SKM-1 (cell line): ENCODE measurements around the gene RGS6.

Experiments used
- DNase-seq: peaks from one replicate; lab custom pipeline; 2025; ENCODE audit not compliant: unreplicated experiment; lab: John Stamatoyannopoulos, UW

Gene RGS6

DNA sequence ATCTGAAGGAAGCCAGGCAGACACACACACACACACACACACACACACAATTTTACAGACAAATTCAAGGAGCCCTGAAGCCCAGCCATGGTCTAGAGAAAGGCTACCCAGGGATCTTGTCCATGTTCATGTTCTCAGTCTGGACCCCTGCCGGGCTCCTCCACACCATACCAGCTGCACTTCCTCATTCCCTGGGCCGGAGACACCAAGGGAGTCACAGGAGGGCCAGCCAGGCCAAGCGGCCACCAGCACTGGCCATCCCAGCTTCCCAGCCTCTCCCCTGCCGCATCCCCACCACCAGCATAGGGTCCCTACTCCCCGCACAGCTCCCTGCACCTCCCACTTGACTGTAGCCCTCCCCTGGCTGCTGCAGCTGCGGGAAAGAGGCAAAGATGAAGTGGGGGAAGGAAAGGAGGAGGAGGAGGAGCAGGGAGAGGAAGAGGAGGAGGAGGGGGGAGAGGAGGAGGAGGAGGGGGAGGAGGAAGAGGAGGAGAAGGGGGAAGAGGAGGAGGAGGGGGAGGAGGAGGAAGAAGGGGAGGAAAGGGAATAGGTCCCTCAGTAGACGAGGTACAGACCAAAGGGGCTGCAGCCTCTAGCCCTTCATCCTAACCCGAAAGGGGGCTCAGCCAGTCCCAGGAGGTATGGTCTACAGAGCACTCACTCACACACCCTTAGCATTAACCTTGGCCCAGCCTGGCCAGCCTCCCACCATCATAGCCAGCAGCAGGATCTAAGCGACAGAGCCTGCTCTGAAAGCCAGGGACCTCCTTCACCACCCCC lies 668.5 kb downstream of the RGS6 start:
- no peak for DNase-seq

DNA sequence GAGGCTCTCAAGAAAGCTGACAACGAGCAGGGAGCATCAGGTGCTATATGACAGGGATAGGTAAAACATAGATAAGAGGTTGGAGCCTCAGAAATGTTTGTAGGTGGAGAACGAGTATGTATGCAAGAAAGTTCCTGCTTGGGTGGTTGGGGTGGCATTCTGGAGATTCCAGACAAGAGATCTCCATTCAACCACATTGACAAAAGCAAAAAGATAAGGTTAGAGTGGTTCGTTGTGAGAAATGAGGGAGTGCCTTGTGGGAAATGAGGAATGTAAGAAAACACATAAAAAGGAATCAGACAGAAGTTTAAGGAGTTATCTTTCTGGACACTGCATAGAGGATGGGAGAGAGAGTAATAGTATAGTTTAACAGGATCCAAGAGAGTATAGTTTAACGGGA lies 671.4 kb downstream of the RGS6 start:
- DNase-seq = no peak

- DNase-seq = no peak
Observed at GRCh38 chr14:72604133-72604532, 671.9 kb downstream of the RGS6 start.

GRCh38 chr14:72605096-72605920 lies 673.1 kb downstream of the RGS6 start:
- DNase-seq = no peak

- no peak for DNase-seq
Observed at GRCh38 chr14:72605921-72606220, 673.6 kb downstream of the RGS6 start.

DNA sequence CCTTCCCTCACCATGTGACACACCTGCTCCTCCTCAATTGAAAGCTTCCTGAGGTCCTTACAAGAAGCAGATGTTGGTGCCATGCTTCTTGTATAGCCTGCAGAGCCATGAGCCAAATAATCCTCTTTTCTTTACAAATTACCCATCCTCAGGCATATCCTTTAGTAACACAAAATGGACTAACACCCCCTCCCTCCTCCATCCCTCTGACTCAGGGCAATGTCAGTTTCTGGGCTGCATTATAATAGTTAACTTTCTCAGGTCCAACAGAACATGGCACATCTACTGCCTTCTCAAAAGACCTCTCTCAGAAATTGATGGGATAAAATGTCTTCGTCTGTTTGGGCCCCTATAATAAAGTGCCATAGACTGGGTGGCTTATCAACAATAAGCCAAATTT lies 674.6 kb downstream of the RGS6 start:
- no peak for DNase-seq

DNA sequence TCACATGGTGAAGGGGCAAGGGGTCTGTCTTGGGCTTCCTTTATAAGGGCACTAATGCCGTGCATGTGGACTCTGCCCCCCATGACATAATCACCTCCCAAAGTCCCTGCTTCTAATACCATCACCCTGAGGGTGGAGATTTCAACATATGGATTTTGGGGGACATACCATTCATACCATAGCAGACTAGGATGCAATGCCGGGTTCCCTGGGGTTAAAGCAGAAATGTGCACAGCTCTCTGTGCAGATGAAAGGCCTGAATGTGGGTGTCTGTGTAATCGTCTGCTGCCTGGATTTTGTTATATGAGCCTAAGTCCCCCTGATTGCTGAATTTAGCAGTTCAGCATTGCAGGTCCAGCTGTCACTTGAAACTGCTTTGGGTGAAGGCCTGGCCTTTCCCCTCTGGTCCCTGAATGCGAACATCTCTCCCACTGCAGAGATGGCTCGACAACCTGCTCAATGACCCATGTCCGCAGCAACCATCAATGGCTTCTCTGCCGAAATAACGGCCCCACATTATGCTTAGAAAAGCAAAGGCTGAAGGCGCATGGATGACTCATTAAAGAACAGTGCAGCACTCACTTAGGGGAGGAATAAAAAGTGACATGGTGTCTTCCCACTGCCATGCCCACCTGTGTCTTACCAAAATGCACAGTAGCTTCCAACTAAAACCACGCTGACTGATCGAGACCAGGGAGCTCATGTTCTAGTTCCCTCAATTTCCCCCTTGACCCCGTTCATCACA lies 675.3 kb downstream of the RGS6 start:
- no peak for DNase-seq

DNA sequence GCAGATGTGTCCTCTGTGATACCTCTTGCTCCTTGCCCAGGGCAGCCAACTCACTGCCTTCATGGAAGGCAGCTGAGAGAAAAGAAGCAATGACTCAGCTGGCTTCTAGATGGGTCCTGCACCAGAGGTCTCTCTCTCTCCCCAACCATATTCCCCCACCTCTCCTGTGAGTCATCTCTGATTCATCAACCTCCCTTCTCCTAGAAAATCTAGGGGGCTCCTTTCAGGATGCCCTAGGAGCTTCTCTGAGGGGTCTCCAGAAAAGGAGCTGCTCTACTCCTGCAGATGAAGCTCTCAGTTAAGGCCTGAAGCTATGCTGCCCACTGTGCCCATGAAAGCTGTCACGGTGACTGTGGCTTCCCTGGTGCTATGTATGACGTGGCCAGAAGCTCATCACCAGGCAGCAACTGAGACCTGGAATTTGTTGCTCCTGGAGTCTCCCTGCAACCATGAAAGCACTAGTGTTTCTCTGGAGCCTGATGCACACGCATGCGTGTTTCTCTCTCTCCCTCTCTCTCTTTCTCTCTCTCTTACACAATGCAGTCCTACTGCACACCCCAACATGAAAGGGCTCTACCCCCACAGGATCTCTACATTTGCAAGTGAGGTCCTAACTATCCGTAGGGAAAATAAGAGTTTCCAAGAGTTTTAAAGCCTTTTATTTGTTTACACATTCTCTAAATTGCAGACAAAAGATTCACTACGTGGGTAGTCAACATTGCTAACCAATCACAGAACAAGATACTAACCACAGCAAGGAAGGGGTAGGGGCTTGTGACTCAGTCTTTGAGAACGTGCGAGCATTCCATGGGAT lies 676.4 kb downstream of the RGS6 start:
- DNase-seq = no peak

- DNase-seq = no peak
Observed at GRCh38 chr14:72609205-72609916, 677.1 kb downstream of the RGS6 start.

- no peak for DNase-seq
Observed at GRCh38 chr14:72610096-72610830, 678.0 kb downstream of the RGS6 start.

GRCh38 chr14:72610831-72611200 lies 678.6 kb downstream of the RGS6 start:
- no peak for DNase-seq

DNA sequence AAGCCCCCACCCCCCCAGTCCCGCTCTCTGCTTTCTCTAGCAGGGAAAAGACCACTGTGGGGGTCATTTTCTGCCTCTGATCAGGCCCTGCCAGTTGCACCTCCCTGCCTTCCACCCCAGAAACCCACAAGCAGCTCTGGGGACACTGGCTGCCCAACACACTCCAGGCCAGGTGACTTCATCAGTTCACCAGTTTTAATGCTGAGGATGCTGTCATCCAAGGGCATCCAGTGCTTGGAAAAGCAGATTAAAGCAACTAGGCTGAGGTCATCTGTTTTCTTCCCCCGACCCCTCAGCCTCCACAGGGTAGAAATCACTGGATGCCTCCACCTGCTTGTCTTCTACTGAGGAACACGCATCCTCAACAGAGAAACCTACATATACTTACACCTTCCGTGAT lies 679.3 kb downstream of the RGS6 start:
- no peak for DNase-seq

GRCh38 chr14:72612041-72612440 lies 679.8 kb downstream of the RGS6 start:
- DNase-seq = no peak

DNA sequence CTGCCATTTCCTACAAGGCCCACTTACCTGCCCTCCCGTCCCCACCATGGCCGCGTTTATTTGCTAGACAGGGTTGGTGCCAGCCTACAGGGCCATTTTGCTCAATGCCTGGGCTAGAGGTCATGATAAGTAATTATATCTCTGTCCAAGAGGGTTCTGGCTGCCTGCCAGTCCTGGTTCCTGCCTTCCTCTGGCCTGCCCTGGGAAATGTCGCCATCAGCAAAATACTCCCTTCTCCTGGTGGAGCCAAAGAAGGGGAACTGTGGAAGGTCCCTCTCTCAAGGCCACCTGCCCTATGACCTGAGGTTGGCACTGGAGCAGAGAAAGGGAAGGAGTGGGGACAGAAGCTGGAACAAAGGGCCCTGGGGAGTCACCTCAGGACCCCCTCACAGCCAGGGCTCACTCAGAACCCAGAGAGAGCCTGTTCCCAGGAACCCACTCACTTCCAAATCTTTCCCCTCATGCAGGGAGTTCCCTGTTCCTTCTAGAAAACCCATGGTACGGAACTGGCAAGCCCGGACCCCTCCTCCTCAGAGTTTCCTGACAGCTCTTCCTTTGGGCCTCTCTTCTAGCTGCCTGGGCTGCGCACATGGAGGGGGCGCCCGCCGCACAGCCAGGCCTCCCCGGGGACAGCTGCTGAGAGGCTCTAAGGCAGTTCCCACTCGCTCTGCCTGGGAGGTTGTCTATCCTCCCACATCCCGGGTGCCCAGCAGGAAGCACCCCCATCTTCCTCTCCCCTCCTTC lies 681.2 kb downstream of the RGS6 start:
- DNase-seq = no peak

DNA sequence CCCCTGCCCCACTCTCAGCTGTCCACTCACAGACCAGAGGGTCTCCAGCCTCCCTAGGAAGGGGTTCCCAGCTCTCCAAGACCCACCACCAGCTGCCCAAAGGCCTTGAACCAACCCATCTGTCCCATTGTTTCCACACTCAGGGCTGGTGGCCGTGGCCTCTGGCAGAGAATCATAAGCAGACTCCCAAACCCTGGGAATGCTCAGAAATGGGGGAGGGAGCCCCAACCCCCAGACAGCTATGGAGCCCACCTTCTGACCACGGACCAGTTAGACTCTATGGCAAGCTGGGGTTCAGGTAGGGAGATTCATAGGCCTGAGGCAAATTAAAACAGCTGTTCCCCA lies 681.7 kb downstream of the RGS6 start:
- DNase-seq = no peak

DNA sequence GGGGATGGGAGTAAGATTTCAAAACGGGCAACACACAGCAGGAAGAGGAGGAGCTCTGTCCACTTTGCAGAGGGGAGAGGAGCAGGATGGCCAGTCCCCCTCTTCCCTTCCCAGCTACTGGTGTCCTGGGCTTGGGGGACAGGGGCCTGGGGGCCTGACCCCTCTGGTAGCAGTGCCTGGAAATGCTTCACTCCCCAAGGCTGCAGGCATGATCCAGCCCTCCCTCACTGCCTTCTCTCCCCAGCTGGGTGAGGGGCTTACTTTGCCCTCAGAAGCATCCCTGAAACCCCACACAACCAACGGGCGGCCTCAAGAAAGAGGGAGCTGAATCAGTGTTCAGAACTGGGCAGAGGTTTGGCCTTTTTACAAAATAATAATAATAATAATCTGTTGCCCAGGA lies 682.1 kb downstream of the RGS6 start:
- no peak for DNase-seq

DNA sequence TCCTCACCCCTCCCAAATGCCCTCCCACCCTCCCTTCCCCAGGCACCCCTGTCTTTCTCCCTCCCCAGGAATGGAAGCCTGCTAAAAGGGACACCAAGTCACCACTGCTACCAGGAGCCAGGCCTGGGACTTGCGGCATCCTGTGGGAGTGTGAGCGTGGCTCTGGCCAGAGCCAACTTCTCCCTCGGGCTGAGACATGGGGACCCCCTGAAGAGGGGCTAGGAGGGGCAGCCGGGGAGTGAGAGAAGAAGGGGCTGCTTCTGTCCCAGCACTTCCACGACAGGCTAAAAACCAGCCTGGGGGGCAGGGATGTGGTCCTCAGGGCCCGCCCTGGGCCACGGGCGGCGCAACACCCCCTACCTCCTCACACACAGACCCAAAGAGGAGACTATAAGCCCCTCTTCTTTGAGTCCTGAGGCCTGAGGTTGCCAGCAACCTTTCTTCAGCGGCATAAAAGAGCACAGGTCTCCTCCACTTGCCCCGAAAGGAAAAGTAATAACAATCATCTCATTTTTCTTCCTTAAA lies 682.7 kb downstream of the RGS6 start:
- no peak for DNase-seq

- DNase-seq = no peak
Observed at GRCh38 chr14:72615451-72616121, 683.4 kb downstream of the RGS6 start.
